ENCODE results near the gene ZNF679. TPM values are rescaled to one million over a fixed set of nuclear protein-coding genes. Genes with fewer than 3 reads are reported as not detected.
"Not testable (repeated sequence)": the region's sequence is repeated elsewhere in the genome, so short reads cannot be mapped to it uniquely, and the experiment has no call there.

Gene ZNF679
- total RNA-seq, 1 donor from 2014 or later = not detected

- no peak for TF ChIP-seq CTCF (IDR thresholded peaks at IDR 0.05)
- H3K36me3 Mint-ChIP-seq (ENCODE audit: low read depth) = no peaks in the 10 kb centered on the region
Measured at GRCh38 chr7:64294701-64295420, 66.6 kb downstream of the ZNF679 start.

GRCh38 chr7:64297418-64297817 is 69.1 kb downstream of the ZNF679 start:
- not testable (repeated sequence) for H3K27me3 Mint-ChIP-seq (ENCODE audit: low read depth); H3K4me3 Mint-ChIP-seq (ENCODE audit: unreplicated experiment); H3K27ac Mint-ChIP-seq (ENCODE audit: unreplicated experiment); H3K4me1 Mint-ChIP-seq (ENCODE audit: low read depth); DNase-seq (ENCODE audit: low spot score); H3K36me3 Mint-ChIP-seq (ENCODE audit: low read depth)
- peaks cover 72% of the 10 kb centered on the region for H3K9me3 Mint-ChIP-seq (ENCODE audit: low read depth)

More at GRCh38 chr7:64294701-64295420, 66.6 kb downstream of the ZNF679 start:
- Mint-ChIP-seq H3K4me3 (ENCODE audit: unreplicated experiment) (no peak overlapping the region), H3K27me3 (ENCODE audit: low read depth) (no peaks in the 10 kb centered on the region), H3K4me1 (ENCODE audit: low read depth) (no peaks in the 10 kb centered on the region), H3K27ac (ENCODE audit: unreplicated experiment) (no peak overlapping the region), H3K9me3 (ENCODE audit: low read depth) (peaks cover 75% of the 10 kb centered on the region)
- no peak for DNase-seq (ENCODE audit: low spot score)

- Mint-ChIP-seq H3K4me3 (ENCODE audit: unreplicated experiment) (no peak overlapping the region), H3K27ac (ENCODE audit: unreplicated experiment) (no peak overlapping the region), H3K4me1 (ENCODE audit: low read depth) (no peaks in the 10 kb centered on the region), H3K27me3 (ENCODE audit: low read depth) (no peaks in the 10 kb centered on the region), H3K9me3 (ENCODE audit: low read depth) (peaks cover 71% of the 10 kb centered on the region), H3K36me3 (ENCODE audit: low read depth) (no peaks in the 10 kb centered on the region)
- DNase-seq (ENCODE audit: low spot score) = no peak
- no peak for TF ChIP-seq CTCF (IDR thresholded peaks at IDR 0.05)
Measured at GRCh38 chr7:64300641-64301405, 72.5 kb downstream of the ZNF679 start.

- Mint-ChIP-seq H3K9me3 (ENCODE audit: low read depth) (peaks cover 45% of the 10 kb centered on the region), H3K27ac (ENCODE audit: unreplicated experiment) (no peak overlapping the region), H3K36me3 (ENCODE audit: low read depth) (peaks cover 1% of the 10 kb centered on the region), H3K4me3 (ENCODE audit: unreplicated experiment) (no peak overlapping the region), H3K4me1 (ENCODE audit: low read depth) (no peaks in the 10 kb centered on the region), H3K27me3 (ENCODE audit: low read depth) (no peaks in the 10 kb centered on the region)
- no peak for DNase-seq (ENCODE audit: low spot score)
- TF ChIP-seq CTCF (IDR thresholded peaks at IDR 0.05) = no peak
Measured at GRCh38 chr7:64307254-64308015, 79.2 kb downstream of the ZNF679 start.

GRCh38 chr7:64308016-64308270 is 79.7 kb downstream of the ZNF679 start:
- no peak overlapping the region for H3K27ac Mint-ChIP-seq (ENCODE audit: unreplicated experiment)
- no peak for TF ChIP-seq CTCF (IDR thresholded peaks at IDR 0.05)
- no peak overlapping the region for H3K4me3 Mint-ChIP-seq (ENCODE audit: unreplicated experiment)

More at GRCh38 chr7:64308016-64308270, 79.7 kb downstream of the ZNF679 start:
- Mint-ChIP-seq H3K9me3 (ENCODE audit: low read depth) (peaks cover 50% of the 10 kb centered on the region), H3K4me1 (ENCODE audit: low read depth) (no peaks in the 10 kb centered on the region), H3K27me3 (ENCODE audit: low read depth) (no peaks in the 10 kb centered on the region), H3K36me3 (ENCODE audit: low read depth) (peaks cover 1% of the 10 kb centered on the region)
- no peak for DNase-seq (ENCODE audit: low spot score)
